Stimulated activated CD8-positive, alpha-beta memory T cell treated with anti-CD3 and anti-CD28 coated beads, Interleukin-2, amount 100 ng/mL, for 1 hour (primary cell): Measurements from ENCODE around the gene LAMA5.

Experiments
- DNase-seq, 2 donors: peaks; one replicate each; pipeline ENCODE4 v3.0.0-alpha.2; 2020; ENCODE audit warnings: low read depth in 2 of 2

Gene LAMA5

GRCh38 chr20:62359043-62359490 is 8.0 kb downstream of the LAMA5 start:
- no peak for DNase-seq

GRCh38 chr20:62358171-62359042 is 8.7 kb downstream of the LAMA5 start:
- DNase-seq, result no peak

GRCh38 chr20:62357681-62358080 is 9.4 kb downstream of the LAMA5 start:
- no peak for DNase-seq

- no peak for DNase-seq
These were observed 9.9 kb downstream of the LAMA5 start for GRCh38 chr20:62357187-62357667.

GRCh38 chr20:62356589-62357186 is 10.4 kb downstream of the LAMA5 start:
- DNase-seq, result no peak

- DNase-seq, result no peak
These were observed 11.1 kb downstream of the LAMA5 start for GRCh38 chr20:62355878-62356588.

- DNase-seq, result no peak
These were observed 11.6 kb downstream of the LAMA5 start for GRCh38 chr20:62355516-62355877.

GRCh38 chr20:62354811-62355341 is 12.2 kb downstream of the LAMA5 start:
- DNase-seq, result no peak

- no peak for DNase-seq
These were observed 12.9 kb downstream of the LAMA5 start for GRCh38 chr20:62354031-62354808.

GRCh38 chr20:62353289-62354030 is 13.7 kb downstream of the LAMA5 start:
- DNase-seq, result no peak

- DNase-seq, result no peak
These were observed 14.5 kb downstream of the LAMA5 start for GRCh38 chr20:62352402-62353288.

GRCh38 chr20:62351469-62352401 is 15.4 kb downstream of the LAMA5 start:
- DNase-seq, result no peak

- no peak for DNase-seq
These were observed 16.3 kb downstream of the LAMA5 start for GRCh38 chr20:62350629-62351422.

- no peak for DNase-seq
These were observed 16.9 kb downstream of the LAMA5 start for GRCh38 chr20:62350098-62350628.

- no peak for DNase-seq
These were observed 17.5 kb downstream of the LAMA5 start for GRCh38 chr20:62349556-62350097.

GRCh38 chr20:62348604-62349003 is 18.5 kb downstream of the LAMA5 start:
- DNase-seq, result no peak

GRCh38 chr20:62347445-62347844 is 19.7 kb downstream of the LAMA5 start:
- DNase-seq, result no peak

- no peak for DNase-seq
These were observed 20.0 kb downstream of the LAMA5 start for GRCh38 chr20:62347151-62347404.
